Rectal smooth muscle tissue (tissue), 1 donor: ENCODE measurements around the gene LMX1B.
A peak's percentile ranks its signal among the peaks of the same experiment; 100 is the strongest.

ENCODE experiments used
- H3K27ac ChIP-seq: one replicate; pipeline ENCODE4 v1.7.0; 2013; ENCODE audit warnings: low read depth, low read length, inconsistent platforms
- H3K27me3 ChIP-seq: one replicate; pipeline ENCODE4 v1.7.0; 2013; ENCODE audit warnings: low read length; ENCODE audit not compliant: control insufficient read depth, insufficient read depth
- H3K36me3 ChIP-seq: one replicate; pipeline ENCODE4 v1.7.0; 2013; ENCODE audit warnings: low read length; ENCODE audit not compliant: control insufficient read depth, insufficient read depth
- H3K4me1 ChIP-seq: one replicate; pipeline ENCODE4 v1.7.0; 2013; ENCODE audit warnings: low read length; ENCODE audit not compliant: control insufficient read depth, insufficient read depth
- H3K4me3 ChIP-seq: one replicate; pipeline ENCODE4 v1.7.0; 2013; ENCODE audit warnings: low read length
- H3K9ac ChIP-seq: one replicate; pipeline ENCODE4 v1.7.0; 2013; ENCODE audit warnings: low read length

The LMX1B gene

GRCh38 chr9:126621919-126622735, 8.4 kb downstream of the LMX1B start:
- H3K9ac ChIP-seq = no peak overlapping the region
- H3K27ac ChIP-seq = no peak overlapping the region
- no peaks in the 10 kb centered on the region for H3K36me3 ChIP-seq
- no peak overlapping the region for H3K4me3 ChIP-seq
- no peaks in the 10 kb centered on the region for H3K4me1 ChIP-seq
- peaks cover 63% of the 10 kb centered on the region for H3K27me3 ChIP-seq

- H3K36me3 ChIP-seq = no peaks in the 10 kb centered on the region
- no peak overlapping the region for H3K4me3 ChIP-seq
- no peak overlapping the region for H3K27ac ChIP-seq
- no peak overlapping the region for H3K9ac ChIP-seq
- no peaks in the 10 kb centered on the region for H3K4me1 ChIP-seq
- H3K27me3 ChIP-seq = peaks cover 67% of the 10 kb centered on the region
These were observed 9.6 kb downstream of the LMX1B start for GRCh38 chr9:126623314-126623666.

- H3K4me1 ChIP-seq = no peaks in the 10 kb centered on the region
- no peak overlapping the region for H3K4me3 ChIP-seq
- no peak overlapping the region for H3K9ac ChIP-seq
- peaks cover 65% of the 10 kb centered on the region for H3K27me3 ChIP-seq
- no peaks in the 10 kb centered on the region for H3K36me3 ChIP-seq
- H3K27ac ChIP-seq = no peak overlapping the region
These were observed 10.1 kb downstream of the LMX1B start for GRCh38 chr9:126623667-126624478.

GRCh38 chr9:126624479-126624826, 10.7 kb downstream of the LMX1B start:
- Histone ChIP-seq H3K27ac (no peak overlapping the region), H3K36me3 (no peaks in the 10 kb centered on the region), H3K4me1 (no peaks in the 10 kb centered on the region), H3K4me3 (no peak overlapping the region), H3K27me3 (peaks cover 63% of the 10 kb centered on the region), H3K9ac (no peak overlapping the region)

- H3K27me3 ChIP-seq = peaks cover 60% of the 10 kb centered on the region
These were observed 11.2 kb downstream of the LMX1B start for GRCh38 chr9:126624912-126625311.

GRCh38 chr9:126625329-126626126, 11.8 kb downstream of the LMX1B start:
- H3K36me3 ChIP-seq = no peaks in the 10 kb centered on the region
- peak overlapping the region; percentile 58 for H3K4me3 ChIP-seq
- H3K27me3 ChIP-seq = peaks cover 60% of the 10 kb centered on the region
- H3K4me1 ChIP-seq = no peaks in the 10 kb centered on the region
- no peak overlapping the region for H3K27ac ChIP-seq
- no peak overlapping the region for H3K9ac ChIP-seq

More at GRCh38 chr9:126624912-126625311, 11.2 kb downstream of the LMX1B start:
- H3K4me1 ChIP-seq = no peaks in the 10 kb centered on the region
- H3K4me3 ChIP-seq = no peak overlapping the region
- no peak overlapping the region for H3K9ac ChIP-seq
- H3K36me3 ChIP-seq = no peaks in the 10 kb centered on the region
- H3K27ac ChIP-seq = no peak overlapping the region

- H3K36me3 ChIP-seq = no peaks in the 10 kb centered on the region
- peak overlapping the region; percentile 58 for H3K4me3 ChIP-seq
- H3K27ac ChIP-seq = no peak overlapping the region
- H3K27me3 ChIP-seq = peaks cover 60% of the 10 kb centered on the region
- no peaks in the 10 kb centered on the region for H3K4me1 ChIP-seq
- no peak overlapping the region for H3K9ac ChIP-seq
These were observed 12.6 kb downstream of the LMX1B start for GRCh38 chr9:126626127-126626925.

- Histone ChIP-seq H3K27ac (no peak overlapping the region), H3K4me3 (no peak overlapping the region), H3K9ac (no peak overlapping the region), H3K4me1 (no peaks in the 10 kb centered on the region), H3K27me3 (peaks cover 60% of the 10 kb centered on the region), H3K36me3 (no peaks in the 10 kb centered on the region)
These were observed 13.2 kb downstream of the LMX1B start for GRCh38 chr9:126626926-126627233.

- H3K9ac ChIP-seq = no peak overlapping the region
- no peaks in the 10 kb centered on the region for H3K36me3 ChIP-seq
- H3K4me3 ChIP-seq = no peak overlapping the region
- peaks cover 55% of the 10 kb centered on the region for H3K27me3 ChIP-seq
- H3K4me1 ChIP-seq = no peaks in the 10 kb centered on the region
- no peak overlapping the region for H3K27ac ChIP-seq
These were observed 14.4 kb downstream of the LMX1B start for GRCh38 chr9:126628146-126628545.

GRCh38 chr9:126628969-126629674, 15.4 kb downstream of the LMX1B start:
- Histone ChIP-seq H3K4me1 (no peaks in the 10 kb centered on the region), H3K9ac (no peak overlapping the region), H3K4me3 (no peak overlapping the region), H3K27me3 (peaks cover 49% of the 10 kb centered on the region), H3K36me3 (no peaks in the 10 kb centered on the region), H3K27ac (no peak overlapping the region)

- Histone ChIP-seq H3K4me1 (no peaks in the 10 kb centered on the region), H3K4me3 (no peak overlapping the region), H3K27ac (no peak overlapping the region), H3K27me3 (peaks cover 44% of the 10 kb centered on the region), H3K9ac (no peak overlapping the region), H3K36me3 (no peaks in the 10 kb centered on the region)
These were observed 16.9 kb downstream of the LMX1B start for GRCh38 chr9:126630458-126631237.
